ENCODE results near the gene VGLL4. TPM values are rescaled to one million over a fixed set of nuclear protein-coding genes. Genes with fewer than 3 reads are reported as not detected.

The VGLL4 gene
- total RNA-seq, 2 donors from 2014 or later, result 47.5 to 49.7 TPM

DNA sequence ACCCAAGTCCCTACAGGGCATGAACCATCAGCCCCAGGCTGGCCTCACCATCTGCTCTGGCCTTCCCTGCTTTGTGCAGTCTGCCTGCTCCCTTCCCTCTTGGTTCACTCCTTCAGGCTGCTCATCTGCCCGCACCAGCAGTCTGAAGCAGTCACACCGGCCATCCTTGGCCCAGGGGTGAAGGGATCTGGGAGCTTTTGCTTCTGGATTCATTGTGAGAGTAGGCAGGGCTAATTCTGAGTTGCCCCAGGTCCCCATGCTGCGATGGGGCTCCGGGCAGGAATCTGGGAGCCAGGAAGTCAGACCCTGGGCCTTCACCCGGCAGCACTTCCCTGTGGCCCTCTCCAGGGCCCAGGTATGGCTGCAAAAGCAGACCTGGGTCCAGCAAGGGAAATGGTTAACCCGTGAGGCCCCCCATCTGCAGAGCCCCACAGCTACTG lies 99.7 kb downstream of the VGLL4 start:
- TF ChIP-seq, protein P1, sequence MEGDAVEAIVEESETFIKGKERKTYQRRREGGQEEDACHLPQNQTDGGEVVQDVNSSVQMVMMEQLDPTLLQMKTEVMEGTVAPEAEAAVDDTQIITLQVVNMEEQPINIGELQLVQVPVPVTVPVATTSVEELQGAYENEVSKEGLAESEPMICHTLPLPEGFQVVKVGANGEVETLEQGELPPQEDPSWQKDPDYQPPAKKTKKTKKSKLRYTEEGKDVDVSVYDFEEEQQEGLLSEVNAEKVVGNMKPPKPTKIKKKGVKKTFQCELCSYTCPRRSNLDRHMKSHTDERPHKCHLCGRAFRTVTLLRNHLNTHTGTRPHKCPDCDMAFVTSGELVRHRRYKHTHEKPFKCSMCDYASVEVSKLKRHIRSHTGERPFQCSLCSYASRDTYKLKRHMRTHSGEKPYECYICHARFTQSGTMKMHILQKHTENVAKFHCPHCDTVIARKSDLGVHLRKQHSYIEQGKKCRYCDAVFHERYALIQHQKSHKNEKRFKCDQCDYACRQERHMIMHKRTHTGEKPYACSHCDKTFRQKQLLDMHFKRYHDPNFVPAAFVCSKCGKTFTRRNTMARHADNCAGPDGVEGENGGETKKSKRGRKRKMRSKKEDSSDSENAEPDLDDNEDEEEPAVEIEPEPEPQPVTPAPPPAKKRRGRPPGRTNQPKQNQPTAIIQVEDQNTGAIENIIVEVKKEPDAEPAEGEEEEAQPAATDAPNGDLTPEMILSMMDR (conservative IDR thresholded peaks at IDR 0.05), result no peak
- Histone ChIP-seq H3K9ac (ENCODE audit: extremely low read depth, low read length, poor library complexity, severe bottlenecking) (no peak overlapping the region), H3K27ac (ENCODE audit: low read depth, low read length) (no peak overlapping the region), H3K9me3 (ENCODE audit: control insufficient read depth, low read length) (no peaks in the 10 kb centered on the region), H3K4me3 (ENCODE audit: low read length) (no peak overlapping the region), H3K27me3 (ENCODE audit: control insufficient read depth, insufficient read depth, low read length, poor library complexity, severe bottlenecking) (no peaks in the 10 kb centered on the region), H3K4me1 (ENCODE audit: control insufficient read depth, insufficient read depth, low read length) (no peaks in the 10 kb centered on the region), H3K36me3 (ENCODE audit: control insufficient read depth, insufficient read depth, low read length) (no peaks in the 10 kb centered on the region)
- Mint-ChIP-seq H3K27me3 (ENCODE audit: insufficient read depth) (no peaks in the 10 kb centered on the region), H3K36me3 (ENCODE audit: low read depth) (no peaks in the 10 kb centered on the region), H3K27ac (no peak overlapping the region), H3K4me3 (no peak overlapping the region), H3K4me1 (peaks cover 5% of the 10 kb centered on the region), H3K9me3 (peaks cover 3% of the 10 kb centered on the region)
- WGBS, 2 experiments (ENCODE audit: insufficient coverage in 1 of 2, insufficient read length in 1 of 2), result 89 to 90% methylated on average over 4 to 6 of the region's 6 CpGs
- DNase-seq, result no peak

DNA sequence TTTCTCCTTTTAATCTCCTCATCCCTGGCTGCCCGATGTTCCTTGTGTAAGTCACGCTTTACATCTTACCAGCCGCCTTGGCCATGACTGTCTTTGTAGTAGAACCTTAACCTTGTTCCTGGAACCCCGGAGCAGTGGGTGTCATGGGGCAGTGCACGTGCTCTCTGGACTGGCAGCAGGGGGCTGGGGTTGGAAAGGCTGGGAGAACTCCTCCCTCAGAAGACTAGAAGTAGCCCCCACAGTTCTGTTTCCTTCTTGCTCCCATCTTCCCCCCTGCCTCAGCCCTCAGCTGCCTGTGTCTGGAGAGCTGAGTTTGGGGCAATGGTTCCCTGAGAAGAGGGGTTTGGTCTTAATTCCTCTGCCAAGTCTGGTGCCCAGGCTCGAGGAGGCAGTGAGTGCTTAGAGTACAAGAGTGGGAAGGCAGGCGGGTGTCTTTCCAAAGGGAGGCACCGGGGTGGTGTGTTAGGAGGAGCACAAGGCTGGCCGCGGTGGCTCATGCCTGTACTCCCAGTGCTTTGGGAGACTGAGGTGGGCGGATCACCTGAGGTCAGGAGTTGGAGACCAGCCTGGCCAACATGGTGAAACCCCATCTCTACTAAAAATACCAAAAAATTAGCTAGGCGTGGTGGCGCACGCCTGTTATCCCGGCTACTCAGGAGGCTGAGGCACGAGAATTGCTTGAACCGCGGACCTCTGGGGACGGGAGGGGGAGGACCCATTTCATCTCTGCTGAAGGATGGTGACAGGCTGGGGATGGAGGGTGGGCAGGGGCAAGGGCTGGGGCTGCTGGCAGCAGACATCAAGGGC lies 100.4 kb downstream of the VGLL4 start:
- Histone ChIP-seq H3K9me3 (ENCODE audit: control insufficient read depth, low read length) (no peaks in the 10 kb centered on the region), H3K4me3 (ENCODE audit: low read length) (no peak overlapping the region), H3K27ac (ENCODE audit: low read depth, low read length) (no peak overlapping the region), H3K9ac (ENCODE audit: extremely low read depth, low read length, poor library complexity, severe bottlenecking) (no peak overlapping the region), H3K4me1 (ENCODE audit: control insufficient read depth, insufficient read depth, low read length) (no peaks in the 10 kb centered on the region), H3K27me3 (ENCODE audit: control insufficient read depth, insufficient read depth, low read length, poor library complexity, severe bottlenecking) (no peaks in the 10 kb centered on the region), H3K36me3 (ENCODE audit: control insufficient read depth, insufficient read depth, low read length) (no peaks in the 10 kb centered on the region)
- DNase-seq, result no peak
- 96% methylated on average over 9 to 19 of the region's 19 CpGs for WGBS, 2 experiments (ENCODE audit: insufficient coverage in 1 of 2, insufficient read length in 1 of 2)
- TF ChIP-seq, protein P1 (conservative IDR thresholded peaks at IDR 0.05), result no peak
- peaks cover 3% of the 10 kb centered on the region for H3K9me3 Mint-ChIP-seq
- no peak overlapping the region for H3K27ac Mint-ChIP-seq
- H3K27me3 Mint-ChIP-seq (ENCODE audit: insufficient read depth), result no peaks in the 10 kb centered on the region
- H3K36me3 Mint-ChIP-seq (ENCODE audit: low read depth), result no peaks in the 10 kb centered on the region
- H3K4me3 Mint-ChIP-seq, result no peak overlapping the region
- peaks cover 5% of the 10 kb centered on the region for H3K4me1 Mint-ChIP-seq

DNA sequence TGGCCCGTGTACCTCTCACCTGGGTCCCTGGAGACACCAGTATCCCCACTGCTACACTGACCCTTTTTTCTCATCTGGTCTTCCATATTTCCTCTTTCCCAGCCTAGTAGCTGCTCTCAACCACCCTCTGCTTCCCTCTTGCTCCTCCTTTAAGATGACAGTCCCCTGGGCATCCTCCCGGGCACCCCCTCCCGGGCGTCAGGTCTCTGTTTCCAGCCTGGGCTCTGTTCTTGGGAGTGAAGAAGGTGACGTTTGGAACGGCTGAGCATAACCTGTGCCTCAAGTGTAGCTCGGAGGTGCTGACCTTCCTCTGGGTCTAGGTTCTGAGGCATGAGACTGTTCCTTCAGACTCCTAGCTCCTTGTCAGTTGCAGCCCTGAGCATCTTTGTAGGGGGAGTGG lies 101.2 kb downstream of the VGLL4 start:
- DNase-seq, result no peak

More for the DNA sequence above, 101.2 kb downstream of the VGLL4 start:
- H3K27ac ChIP-seq (ENCODE audit: low read depth, low read length), result no peak overlapping the region
- H3K4me1 ChIP-seq (ENCODE audit: control insufficient read depth, insufficient read depth, low read length), result no peaks in the 10 kb centered on the region
- TF ChIP-seq, protein P1 (conservative IDR thresholded peaks at IDR 0.05), result no peak
- Mint-ChIP-seq H3K27me3 (ENCODE audit: insufficient read depth) (no peaks in the 10 kb centered on the region), H3K4me1 (peaks cover 5% of the 10 kb centered on the region), H3K36me3 (ENCODE audit: low read depth) (no peaks in the 10 kb centered on the region), H3K4me3 (no peak overlapping the region), H3K9me3 (peaks cover 3% of the 10 kb centered on the region), H3K27ac (no peak overlapping the region)
- no peaks in the 10 kb centered on the region for H3K36me3 ChIP-seq (ENCODE audit: control insufficient read depth, insufficient read depth, low read length)
- no peaks in the 10 kb centered on the region for H3K9me3 ChIP-seq (ENCODE audit: control insufficient read depth, low read length)
- no peak overlapping the region for H3K4me3 ChIP-seq (ENCODE audit: low read length)
- 93 to 96% methylated on average over 4 to 7 of the region's 7 CpGs for WGBS, 2 experiments (ENCODE audit: insufficient coverage in 1 of 2, insufficient read length in 1 of 2)
- H3K9ac ChIP-seq (ENCODE audit: extremely low read depth, low read length, poor library complexity, severe bottlenecking), result no peak overlapping the region
- no peaks in the 10 kb centered on the region for H3K27me3 ChIP-seq (ENCODE audit: control insufficient read depth, insufficient read depth, low read length, poor library complexity, severe bottlenecking)
